ENCODE measurements around the gene ADGRL4.

DNA sequence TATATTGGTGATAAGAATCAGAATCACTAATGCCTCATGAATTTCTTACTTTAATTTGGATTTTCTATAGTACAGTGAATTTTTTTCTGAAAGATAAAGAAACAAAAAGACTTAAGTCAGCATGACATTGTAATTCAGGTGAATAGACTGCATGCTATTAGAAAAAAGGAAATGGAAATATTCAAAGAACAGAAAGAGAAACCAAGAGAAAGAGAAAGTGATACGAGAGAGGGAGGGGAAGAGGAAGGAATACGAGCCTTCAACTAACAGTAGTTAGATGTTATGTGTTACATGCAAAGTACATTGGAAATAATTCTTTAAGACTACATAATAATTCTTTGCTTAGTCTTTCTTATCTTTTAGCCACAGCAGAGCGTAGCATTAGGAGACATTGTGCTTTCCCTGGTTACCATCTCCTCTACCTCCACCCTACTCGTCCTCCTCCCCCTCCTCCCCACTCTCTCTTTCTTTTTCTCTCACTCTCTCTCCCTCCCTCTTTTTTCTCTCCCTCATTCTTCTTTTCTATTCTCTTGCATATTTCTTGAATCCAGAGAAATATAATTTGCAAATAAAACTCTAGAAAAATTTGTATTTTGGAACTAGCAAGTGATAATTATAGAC lies 46.4 kb upstream of the ADGRL4 start:
- TF ChIP-seq POLR2AphosphoS5 (IDR thresholded peaks at IDR 0.05; ENCODE audit: low read depth) (no peak), GABPA (IDR thresholded peaks at IDR 0.05; ENCODE audit: low read depth) (no peak)
- TF ChIP-seq, protein P1, sequence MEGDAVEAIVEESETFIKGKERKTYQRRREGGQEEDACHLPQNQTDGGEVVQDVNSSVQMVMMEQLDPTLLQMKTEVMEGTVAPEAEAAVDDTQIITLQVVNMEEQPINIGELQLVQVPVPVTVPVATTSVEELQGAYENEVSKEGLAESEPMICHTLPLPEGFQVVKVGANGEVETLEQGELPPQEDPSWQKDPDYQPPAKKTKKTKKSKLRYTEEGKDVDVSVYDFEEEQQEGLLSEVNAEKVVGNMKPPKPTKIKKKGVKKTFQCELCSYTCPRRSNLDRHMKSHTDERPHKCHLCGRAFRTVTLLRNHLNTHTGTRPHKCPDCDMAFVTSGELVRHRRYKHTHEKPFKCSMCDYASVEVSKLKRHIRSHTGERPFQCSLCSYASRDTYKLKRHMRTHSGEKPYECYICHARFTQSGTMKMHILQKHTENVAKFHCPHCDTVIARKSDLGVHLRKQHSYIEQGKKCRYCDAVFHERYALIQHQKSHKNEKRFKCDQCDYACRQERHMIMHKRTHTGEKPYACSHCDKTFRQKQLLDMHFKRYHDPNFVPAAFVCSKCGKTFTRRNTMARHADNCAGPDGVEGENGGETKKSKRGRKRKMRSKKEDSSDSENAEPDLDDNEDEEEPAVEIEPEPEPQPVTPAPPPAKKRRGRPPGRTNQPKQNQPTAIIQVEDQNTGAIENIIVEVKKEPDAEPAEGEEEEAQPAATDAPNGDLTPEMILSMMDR (IDR thresholded peaks at IDR 0.05; ENCODE audit: insufficient read depth, low read length) = no peak
- TF ChIP-seq, protein P2, sequence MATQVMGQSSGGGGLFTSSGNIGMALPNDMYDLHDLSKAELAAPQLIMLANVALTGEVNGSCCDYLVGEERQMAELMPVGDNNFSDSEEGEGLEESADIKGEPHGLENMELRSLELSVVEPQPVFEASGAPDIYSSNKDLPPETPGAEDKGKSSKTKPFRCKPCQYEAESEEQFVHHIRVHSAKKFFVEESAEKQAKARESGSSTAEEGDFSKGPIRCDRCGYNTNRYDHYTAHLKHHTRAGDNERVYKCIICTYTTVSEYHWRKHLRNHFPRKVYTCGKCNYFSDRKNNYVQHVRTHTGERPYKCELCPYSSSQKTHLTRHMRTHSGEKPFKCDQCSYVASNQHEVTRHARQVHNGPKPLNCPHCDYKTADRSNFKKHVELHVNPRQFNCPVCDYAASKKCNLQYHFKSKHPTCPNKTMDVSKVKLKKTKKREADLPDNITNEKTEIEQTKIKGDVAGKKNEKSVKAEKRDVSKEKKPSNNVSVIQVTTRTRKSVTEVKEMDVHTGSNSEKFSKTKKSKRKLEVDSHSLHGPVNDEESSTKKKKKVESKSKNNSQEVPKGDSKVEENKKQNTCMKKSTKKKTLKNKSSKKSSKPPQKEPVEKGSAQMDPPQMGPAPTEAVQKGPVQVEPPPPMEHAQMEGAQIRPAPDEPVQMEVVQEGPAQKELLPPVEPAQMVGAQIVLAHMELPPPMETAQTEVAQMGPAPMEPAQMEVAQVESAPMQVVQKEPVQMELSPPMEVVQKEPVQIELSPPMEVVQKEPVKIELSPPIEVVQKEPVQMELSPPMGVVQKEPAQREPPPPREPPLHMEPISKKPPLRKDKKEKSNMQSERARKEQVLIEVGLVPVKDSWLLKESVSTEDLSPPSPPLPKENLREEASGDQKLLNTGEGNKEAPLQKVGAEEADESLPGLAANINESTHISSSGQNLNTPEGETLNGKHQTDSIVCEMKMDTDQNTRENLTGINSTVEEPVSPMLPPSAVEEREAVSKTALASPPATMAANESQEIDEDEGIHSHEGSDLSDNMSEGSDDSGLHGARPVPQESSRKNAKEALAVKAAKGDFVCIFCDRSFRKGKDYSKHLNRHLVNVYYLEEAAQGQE (IDR thresholded peaks at IDR 0.05; ENCODE audit: insufficient replicate concordance, low read depth) = no peak
